B cell (primary cell): ENCODE results near the gene CAMK2B.

ENCODE experiments used
- EZH2 ChIP-seq: IDR thresholded peaks from 2 replicates; pipeline ENCODE4 v1.6.1; 2012; ENCODE audit warnings: borderline replicate concordance, low read depth, mild to moderate bottlenecking, moderate library complexity, low read length; ENCODE audit not compliant: insufficient read depth, poor library complexity, severe bottlenecking
- TF ChIP-seq, protein P1 (sequence below): fragments of 200-600 bp; IDR thresholded peaks from one replicate; pipeline ENCODE4 v1.8.0; 2022; ENCODE audit warnings: antibody characterized with exemption, mild to moderate bottlenecking

DNA sequence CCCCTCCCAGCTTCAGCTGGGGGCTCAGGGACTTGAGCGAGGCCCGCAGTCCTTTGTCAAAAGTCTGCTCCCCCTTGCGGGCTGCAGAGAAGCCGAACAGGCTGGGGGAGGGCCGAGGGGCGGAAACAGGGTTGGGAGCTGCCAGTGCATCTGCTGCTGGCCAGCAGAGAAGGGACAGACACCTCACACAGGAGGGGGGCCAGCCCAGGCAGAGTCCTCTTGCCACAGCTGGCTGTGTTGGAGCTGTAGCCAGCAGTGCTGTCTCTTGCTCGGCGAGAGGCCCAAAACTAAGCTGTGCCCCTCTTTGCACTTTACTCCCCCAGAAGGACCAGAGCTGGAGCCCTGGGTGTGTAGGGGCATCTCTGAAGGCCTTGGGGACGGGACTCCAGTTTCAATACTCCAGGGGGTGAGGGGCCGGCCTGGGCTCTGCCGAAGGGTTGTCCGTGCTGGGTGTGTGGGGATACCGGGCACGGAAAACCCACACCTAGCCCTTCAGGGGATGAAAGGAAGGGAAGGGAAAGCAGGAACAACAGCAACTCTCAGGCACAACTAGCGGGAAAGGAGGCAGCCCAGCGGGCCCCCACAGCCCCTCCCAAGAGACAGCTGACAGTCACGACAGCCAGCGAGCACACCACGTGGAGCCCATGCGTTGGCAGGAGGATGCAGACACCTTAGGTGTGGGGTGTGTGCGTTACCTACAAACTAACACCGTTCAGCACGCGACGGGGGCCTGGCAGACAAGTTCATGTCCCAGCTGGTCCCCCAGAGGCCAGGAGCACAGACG, 106.8 kb downstream of the CAMK2B start:
- TF ChIP-seq, protein P1, sequence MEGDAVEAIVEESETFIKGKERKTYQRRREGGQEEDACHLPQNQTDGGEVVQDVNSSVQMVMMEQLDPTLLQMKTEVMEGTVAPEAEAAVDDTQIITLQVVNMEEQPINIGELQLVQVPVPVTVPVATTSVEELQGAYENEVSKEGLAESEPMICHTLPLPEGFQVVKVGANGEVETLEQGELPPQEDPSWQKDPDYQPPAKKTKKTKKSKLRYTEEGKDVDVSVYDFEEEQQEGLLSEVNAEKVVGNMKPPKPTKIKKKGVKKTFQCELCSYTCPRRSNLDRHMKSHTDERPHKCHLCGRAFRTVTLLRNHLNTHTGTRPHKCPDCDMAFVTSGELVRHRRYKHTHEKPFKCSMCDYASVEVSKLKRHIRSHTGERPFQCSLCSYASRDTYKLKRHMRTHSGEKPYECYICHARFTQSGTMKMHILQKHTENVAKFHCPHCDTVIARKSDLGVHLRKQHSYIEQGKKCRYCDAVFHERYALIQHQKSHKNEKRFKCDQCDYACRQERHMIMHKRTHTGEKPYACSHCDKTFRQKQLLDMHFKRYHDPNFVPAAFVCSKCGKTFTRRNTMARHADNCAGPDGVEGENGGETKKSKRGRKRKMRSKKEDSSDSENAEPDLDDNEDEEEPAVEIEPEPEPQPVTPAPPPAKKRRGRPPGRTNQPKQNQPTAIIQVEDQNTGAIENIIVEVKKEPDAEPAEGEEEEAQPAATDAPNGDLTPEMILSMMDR, result no peak
- TF ChIP-seq EZH2, result no peak
